Muscle layer of colon (tissue), 2 donors: ENCODE measurements around the gene SLC25A5.
"Not testable (repeated sequence)": the region's sequence is repeated elsewhere in the genome, so short reads cannot be mapped to it uniquely, and the experiment has no call there.

Experiments used
- H3K27ac ChIP-seq: one replicate; pipeline ENCODE4 v1.7.0; 2013; ENCODE audit warnings: low read depth, mild to moderate bottlenecking, low read length, moderate library complexity
- H3K27me3 ChIP-seq, 2 donors: one replicate each; pipeline ENCODE4 v1.7.0; 2013; ENCODE audit warnings: low read length in 2 of 2, mild to moderate bottlenecking in 2 of 2; ENCODE audit not compliant: insufficient read depth in 2 of 2, control insufficient read depth in 1 of 2
- H3K36me3 ChIP-seq: one replicate; pipeline ENCODE4 v1.7.0; 2013; ENCODE audit warnings: mild to moderate bottlenecking, low read length; ENCODE audit not compliant: insufficient read depth
- H3K4me1 ChIP-seq: one replicate; pipeline ENCODE4 v1.7.0; 2013; ENCODE audit warnings: mild to moderate bottlenecking, low read length; ENCODE audit not compliant: insufficient read depth
- H3K4me3 ChIP-seq, 2 donors: one replicate each; pipeline ENCODE4 v1.7.0; 2013; ENCODE audit warnings: low read length in 2 of 2, low read depth in 1 of 2, mild to moderate bottlenecking in 1 of 2, moderate library complexity in 1 of 2
- H3K9ac ChIP-seq: one replicate; pipeline ENCODE4 v1.7.0; 2013; ENCODE audit warnings: low read length
- H3K9me3 ChIP-seq: one replicate; pipeline ENCODE4 v1.7.0; 2013; ENCODE audit warnings: mild to moderate bottlenecking, low read length
- donor health status: abdominal sarcoma.
- donor health status: Adenocarcinoma of cecum.

The SLC25A5 gene

GRCh38 chrX:119467842-119468550 is at the start of gene SLC25A5:
SLC25A5 (plus strand) TSS chrX:119468444; CDS start chrX:119468516, 72 bp downstream.
- Histone ChIP-seq H3K27ac (peak within 1 kb of the TSS; percentile 97), H3K27me3 (no peaks in the 10 kb centered on the region), H3K9me3 (no peaks in the 10 kb centered on the region), H3K4me1 (peaks cover 4% of the 10 kb centered on the region), H3K9ac (peak within 1 kb of the TSS; percentile 89), H3K4me3 (peak within 1 kb of the TSS; percentile 52 to 68), H3K36me3 (peaks cover 7% of the 10 kb centered on the region)

GRCh38 chrX:119419146-119419545 is 49.1 kb upstream of the SLC25A5 start:
- H3K9me3 ChIP-seq, result no peaks in the 10 kb centered on the region
- H3K36me3 ChIP-seq, result no peaks in the 10 kb centered on the region
- no peaks in the 10 kb centered on the region for H3K4me1 ChIP-seq
- no peaks in the 10 kb centered on the region for H3K27me3 ChIP-seq
- H3K9ac ChIP-seq, result no peak overlapping the region
- no peak overlapping the region for H3K4me3 ChIP-seq
- H3K27ac ChIP-seq, result no peak overlapping the region

GRCh38 chrX:119419898-119420297 is 48.3 kb upstream of the SLC25A5 start:
- no peaks in the 10 kb centered on the region for H3K4me1 ChIP-seq
- H3K9me3 ChIP-seq, result no peaks in the 10 kb centered on the region
- no peaks in the 10 kb centered on the region for H3K36me3 ChIP-seq
- no peak overlapping the region for H3K9ac ChIP-seq
- no peak overlapping the region for H3K27ac ChIP-seq
- no peaks in the 10 kb centered on the region for H3K27me3 ChIP-seq
- H3K4me3 ChIP-seq, result no peak overlapping the region

GRCh38 chrX:119421016-119421705 is 47.1 kb upstream of the SLC25A5 start:
- Histone ChIP-seq H3K9me3 (no peaks in the 10 kb centered on the region), H3K27ac (no peak overlapping the region), H3K27me3 (no peaks in the 10 kb centered on the region), H3K4me3 (no peak overlapping the region), H3K36me3 (no peaks in the 10 kb centered on the region), H3K9ac (no peak overlapping the region), H3K4me1 (no peaks in the 10 kb centered on the region)

- Histone ChIP-seq H3K36me3 (no peaks in the 10 kb centered on the region), H3K9me3 (no peaks in the 10 kb centered on the region), H3K4me3 (no peak overlapping the region), H3K9ac (no peak overlapping the region), H3K27ac (no peak overlapping the region), H3K4me1 (no peaks in the 10 kb centered on the region), H3K27me3 (no peaks in the 10 kb centered on the region)
Measured at GRCh38 chrX:119423631-119424030, 44.6 kb upstream of the SLC25A5 start.

GRCh38 chrX:119424999-119425398 is 43.2 kb upstream of the SLC25A5 start:
- Histone ChIP-seq H3K36me3 (no peaks in the 10 kb centered on the region), H3K27ac (no peak overlapping the region), H3K27me3 (no peaks in the 10 kb centered on the region), H3K9me3 (no peaks in the 10 kb centered on the region), H3K4me1 (no peaks in the 10 kb centered on the region), H3K9ac (no peak overlapping the region), H3K4me3 (no peak overlapping the region)

GRCh38 chrX:119427024-119427794 is 41.0 kb upstream of the SLC25A5 start:
- Histone ChIP-seq H3K27me3 (no peaks in the 10 kb centered on the region), H3K9ac (no peak overlapping the region), H3K4me3 (no peak overlapping the region), H3K4me1 (no peaks in the 10 kb centered on the region), H3K36me3 (no peaks in the 10 kb centered on the region), H3K9me3 (no peaks in the 10 kb centered on the region), H3K27ac (no peak overlapping the region)

- Histone ChIP-seq H3K4me1 (no peaks in the 10 kb centered on the region), H3K36me3 (no peaks in the 10 kb centered on the region), H3K27me3 (no peaks in the 10 kb centered on the region), H3K9ac (no peak overlapping the region), H3K9me3 (no peaks in the 10 kb centered on the region), H3K4me3 (no peak overlapping the region), H3K27ac (no peak overlapping the region)
Measured at GRCh38 chrX:119427795-119428185, 40.5 kb upstream of the SLC25A5 start.

- Histone ChIP-seq H3K36me3 (no peaks in the 10 kb centered on the region), H3K4me1 (no peaks in the 10 kb centered on the region), H3K27ac (no peak overlapping the region), H3K4me3 (no peak overlapping the region), H3K9ac (no peak overlapping the region), H3K27me3 (no peaks in the 10 kb centered on the region), H3K9me3 (no peaks in the 10 kb centered on the region)
Measured at GRCh38 chrX:119429471-119429870, 38.8 kb upstream of the SLC25A5 start.

GRCh38 chrX:119441295-119441694 is 26.9 kb upstream of the SLC25A5 start:
- H3K4me3 ChIP-seq, H3K27me3 ChIP-seq, H3K4me1 ChIP-seq, H3K9me3 ChIP-seq, H3K27ac ChIP-seq, H3K36me3 ChIP-seq, H3K9ac ChIP-seq: not testable (repeated sequence)

- peaks cover 0 to 3% of the 10 kb centered on the region in 2 donors for H3K27me3 ChIP-seq
- no peaks in the 10 kb centered on the region for H3K4me1 ChIP-seq
- no peaks in the 10 kb centered on the region for H3K36me3 ChIP-seq
- no peak overlapping the region for H3K9ac ChIP-seq
- no peaks in the 10 kb centered on the region for H3K9me3 ChIP-seq
- H3K4me3 ChIP-seq, result no peak overlapping the region
- no peak overlapping the region for H3K27ac ChIP-seq
Measured at GRCh38 chrX:119442286-119442685, 26.0 kb upstream of the SLC25A5 start.
